Suprapubic skin (tissue), 4 donors: ENCODE data around the gene SNRNP40.

Experiments
- CTCF ChIP-seq, 2 donors: fragments of 200-600 bp in 1 of 2; fragments of 450-650 bp in 1 of 2; sonication (generic) in 1 of 2; IDR thresholded peaks; one replicate each; pipeline ENCODE4 v1.5.1; 2016 to 2019; ENCODE audit warnings: antibody characterized with exemption in 2 of 2, mild to moderate bottlenecking in 1 of 2, moderate library complexity in 1 of 2
- POLR2A ChIP-seq, 2 donors: fragments of 450-650 bp; IDR thresholded peaks; one replicate each; pipeline ENCODE4 v1.6.1; 2017; ENCODE audit warnings: antibody characterized with exemption in 2 of 2, mild to moderate bottlenecking in 2 of 2, moderate library complexity in 2 of 2
- POLR2AphosphoS5 ChIP-seq, 3 donors: sonication (generic); formaldehyde crosslinking; IDR thresholded peaks; one replicate each; pipeline ENCODE4 v1.6.1; 2017; ENCODE audit warnings: antibody characterized with exemption in 3 of 3

DNA sequence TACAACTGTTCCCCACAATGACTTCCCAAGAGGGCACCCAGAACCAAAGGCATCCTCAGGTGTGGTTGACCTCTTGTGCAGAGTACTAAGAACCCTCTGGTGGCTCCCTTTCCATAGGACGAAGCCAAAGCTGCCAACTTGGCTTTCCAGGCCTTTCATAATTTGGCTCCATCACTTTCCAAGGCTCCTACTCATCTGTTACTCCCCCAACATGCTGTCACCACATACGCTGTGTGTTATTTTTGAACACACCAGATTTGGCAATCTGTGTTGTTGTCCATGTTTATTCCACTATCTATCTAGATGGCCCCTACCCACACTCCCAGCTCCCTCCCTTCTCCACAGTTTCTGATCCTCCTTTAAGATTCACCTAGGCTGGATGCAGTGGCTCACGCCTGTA lies 46.7 kb downstream of the SNRNP40 start:
- no peak for TF ChIP-seq CTCF (IDR thresholded peaks at IDR 0.05)
- no peak for TF ChIP-seq POLR2A (IDR thresholded peaks at IDR 0.05)
- no peak for TF ChIP-seq POLR2AphosphoS5 (IDR thresholded peaks at IDR 0.05)
